ENCODE measurements around the gene PDE4B.

GRCh38 chr1:66327588-66327987, 534.9 kb downstream of the PDE4B start:
- TF ChIP-seq CTCF (IDR thresholded peaks at IDR 0.05): no peak
- no peak for TF ChIP-seq RCOR1 (IDR thresholded peaks at IDR 0.05; ENCODE audit: low read depth, low read length)
- TF ChIP-seq CEBPB (IDR thresholded peaks at IDR 0.05): no peak
- TF ChIP-seq ZFP36 (IDR thresholded peaks at IDR 0.05; ENCODE audit: borderline replicate concordance, partially characterized antibody): no peak
- no peak for TF ChIP-seq JUN (IDR thresholded peaks at IDR 0.05)
- no peak for TF ChIP-seq USF2 (IDR thresholded peaks at IDR 0.05)
- TF ChIP-seq EP300 (IDR thresholded peaks at IDR 0.05): no peak
- no peak for TF ChIP-seq BHLHE40 (IDR thresholded peaks at IDR 0.05; ENCODE audit: low read depth, low read length)
- TF ChIP-seq POLR2A (IDR thresholded peaks at IDR 0.05; ENCODE audit: low read length): no peak
- TF ChIP-seq MAX (IDR thresholded peaks at IDR 0.05): no peak
- no peak for TF ChIP-seq FOSB (CRISPR knock-in tag; IDR thresholded peaks at IDR 0.05)
- TF ChIP-seq CBX2 (IDR thresholded peaks at IDR 0.05; ENCODE audit: borderline replicate concordance, low read depth): no peak

Data from A549 (cell line).